NCI-H1436 treated with DMSO at 0.1 percent for 48 hours (cell line): Measurements from ENCODE around the gene NPTN.
A peak's percentile ranks its signal among the peaks of the same experiment; 100 is the strongest.
"Not testable (repeated sequence)": the region's sequence is repeated elsewhere in the genome, so short reads cannot be mapped to it uniquely, and the experiment has no call there.

ENCODE experiments used
- DNase-seq: peaks from one replicate; lab custom pipeline; 2025; lab: John Stamatoyannopoulos, UW

NPTN gene

DNA sequence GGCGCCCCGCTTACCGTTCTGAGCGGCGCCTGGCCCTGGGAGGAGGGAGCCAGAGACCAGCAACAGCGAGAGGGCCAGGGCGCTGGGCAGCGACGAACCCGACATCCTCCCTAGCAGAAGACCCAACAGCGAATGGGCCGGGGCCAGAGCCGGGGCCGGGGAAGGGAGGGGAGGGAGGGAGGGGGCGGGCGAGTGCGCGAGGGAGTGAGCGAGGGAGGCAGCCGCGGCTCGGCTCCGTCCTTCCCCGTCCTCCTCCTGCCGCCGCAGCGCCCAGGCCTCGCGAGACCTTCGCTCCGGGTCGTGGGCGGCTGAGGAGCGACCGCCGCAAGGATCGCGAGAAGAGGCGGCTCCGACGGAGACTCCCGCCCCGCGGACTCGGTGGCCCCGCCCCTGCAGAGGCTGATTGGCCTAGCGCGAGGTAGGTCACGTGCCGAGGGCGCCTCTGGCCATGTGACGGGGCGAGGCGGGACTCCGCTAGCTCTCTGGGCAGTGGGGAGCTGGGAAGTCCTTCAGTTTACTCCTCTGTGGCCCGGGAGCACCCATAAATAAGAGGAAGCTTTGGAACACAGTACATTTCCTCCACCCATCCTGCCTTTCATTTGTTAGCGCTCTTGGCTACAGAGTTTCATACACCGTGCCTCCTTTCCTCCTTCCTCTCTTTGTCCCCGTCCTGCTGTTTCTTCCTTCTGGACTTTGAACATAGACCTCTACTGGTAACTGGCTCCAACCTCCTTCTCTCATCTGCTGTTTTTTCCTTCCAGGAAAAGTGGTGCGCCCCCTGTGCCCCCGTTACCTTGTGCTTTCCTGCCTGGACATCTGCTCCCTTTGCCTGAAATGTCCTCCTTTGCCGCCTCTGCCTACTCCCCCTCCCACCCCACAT, at the start of gene NPTN:
Gene NPTN (minus strand): TSS at position 279 of the 880 bp plus-strand sequence. CDS start 174 bp downstream, at position 105.
- peak; percentile 82 for DNase-seq

DNA sequence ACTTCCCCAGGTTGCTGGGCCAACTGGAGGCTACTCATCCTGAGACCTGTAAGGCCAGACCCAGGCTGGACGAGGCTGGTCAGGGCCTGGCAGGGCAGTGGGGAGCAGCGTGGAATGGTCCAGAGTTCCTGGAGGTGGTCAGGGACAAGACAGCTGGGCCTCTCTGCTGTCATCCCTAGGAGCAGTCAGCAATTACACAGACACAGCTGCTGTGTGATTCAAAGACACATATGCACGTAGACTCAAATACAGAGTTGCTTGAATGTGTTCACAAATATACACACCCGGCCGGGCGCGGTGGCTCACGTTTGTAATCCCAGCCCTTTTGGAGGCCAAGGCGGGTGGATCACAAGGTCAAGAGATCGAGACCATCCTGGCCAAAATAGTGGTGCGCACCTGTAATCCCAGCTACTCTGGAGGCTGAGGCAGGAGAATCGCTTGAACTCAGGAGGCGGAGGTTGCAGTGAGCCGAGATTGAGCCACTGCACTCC, 49.5 kb upstream of the NPTN start:
- DNase-seq: no peak

DNA sequence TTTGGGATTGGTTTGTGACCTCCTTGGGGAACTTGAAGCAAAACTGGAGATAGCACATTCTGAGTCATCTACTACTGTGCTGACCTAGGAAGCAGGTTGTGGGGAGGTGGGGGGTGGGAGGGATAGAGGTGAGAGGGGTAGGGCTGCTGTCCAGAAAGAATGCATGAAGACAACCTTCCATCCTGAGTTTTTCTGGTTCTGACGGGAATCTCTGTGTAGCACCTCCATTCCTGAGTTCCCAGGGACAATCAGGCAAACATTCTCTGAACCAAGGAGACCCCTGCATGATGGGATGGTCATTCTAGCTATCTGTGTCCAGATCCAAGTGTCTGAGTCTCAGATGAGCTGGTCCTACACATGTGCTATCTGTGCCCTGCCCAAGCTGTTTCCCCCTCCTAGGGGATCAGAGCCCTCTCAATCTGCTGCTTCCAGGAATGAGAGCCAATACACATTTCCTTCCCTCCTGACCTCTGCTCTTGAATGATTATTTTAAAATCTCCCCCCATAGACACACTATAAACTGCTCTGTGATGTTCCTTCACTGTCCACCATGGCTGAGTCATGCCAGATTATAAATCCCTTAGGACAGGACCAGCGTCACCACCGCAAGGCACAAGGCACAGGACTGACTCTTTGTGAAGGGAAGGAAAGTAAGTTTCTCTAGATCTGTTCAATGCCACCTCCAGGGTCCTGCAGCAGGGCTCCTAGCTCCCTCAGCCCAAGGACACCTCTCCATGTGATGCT, 48.8 kb upstream of the NPTN start:
- no peak for DNase-seq

DNA sequence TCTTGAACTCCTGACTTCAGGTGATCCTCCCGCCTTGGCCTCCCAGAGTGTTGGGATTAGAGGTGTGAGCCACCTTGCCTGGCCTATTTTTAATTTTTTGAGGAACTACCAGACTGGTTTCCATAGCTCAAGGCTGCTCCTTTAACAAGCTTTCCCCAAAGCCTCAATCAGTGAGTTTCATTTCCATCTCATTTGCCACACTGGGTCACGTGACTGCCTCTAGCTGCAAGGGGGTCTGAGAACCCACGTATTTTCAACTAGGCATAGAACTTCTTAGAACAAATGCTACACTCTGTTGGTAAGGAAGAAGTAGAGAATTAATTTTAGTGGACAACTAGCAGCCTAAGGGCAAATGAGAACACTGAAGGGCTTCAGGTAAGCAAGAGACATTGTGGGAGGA, 47.9 kb upstream of the NPTN start:
- DNase-seq: no peak

- DNase-seq: no peak
Measured at GRCh38 chr15:73680549-73680948, 47.4 kb upstream of the NPTN start.

- DNase-seq: no peak
Measured at GRCh38 chr15:73679964-73680363, 46.8 kb upstream of the NPTN start.

GRCh38 chr15:73679180-73679579, 46.0 kb upstream of the NPTN start:
- DNase-seq: no peak

DNA sequence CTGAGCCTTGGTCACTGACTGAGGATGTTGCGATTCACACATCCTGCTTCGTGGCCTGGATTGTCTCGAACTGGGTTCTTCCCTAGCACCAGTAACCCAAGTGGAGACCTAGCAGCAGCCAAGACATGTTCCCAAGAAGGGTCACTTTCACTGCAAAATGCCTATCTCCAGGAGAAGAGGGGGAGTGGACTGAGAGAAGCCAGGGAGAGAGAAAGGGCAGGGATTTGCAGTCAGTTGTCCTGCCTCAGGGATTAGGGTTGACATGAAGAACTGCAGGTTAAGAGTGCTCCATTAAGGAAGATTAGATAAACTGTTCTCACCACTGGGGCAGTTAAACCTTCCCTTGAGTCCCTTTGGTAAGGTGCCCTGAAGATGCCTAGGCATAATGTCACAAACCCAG, 45.3 kb upstream of the NPTN start:
- no peak for DNase-seq

- DNase-seq: no peak
Measured at GRCh38 chr15:73677733-73678132, 44.5 kb upstream of the NPTN start.

- peak; percentile 7 for DNase-seq
Measured at GRCh38 chr15:73677146-73677607, 44.0 kb upstream of the NPTN start.

DNA sequence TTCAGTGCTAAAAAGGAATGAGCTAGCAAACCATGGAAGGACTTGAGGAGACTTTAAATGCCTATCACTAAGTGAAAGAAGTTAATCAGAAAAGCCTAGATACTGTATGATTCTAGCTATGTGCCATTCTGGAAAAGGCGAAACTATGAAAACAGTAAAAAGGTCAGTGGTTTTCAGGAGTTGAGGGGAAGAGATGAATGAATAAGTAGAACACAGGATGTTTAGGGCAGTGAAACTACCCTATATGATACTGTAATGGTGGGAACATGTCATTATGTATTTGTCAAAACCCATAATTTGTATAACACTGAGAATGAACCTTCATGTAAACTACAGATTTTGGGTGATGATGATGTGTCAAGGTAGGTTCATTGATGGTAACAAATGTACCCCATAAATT, 41.4 kb upstream of the NPTN start:
- no peak for DNase-seq

DNA sequence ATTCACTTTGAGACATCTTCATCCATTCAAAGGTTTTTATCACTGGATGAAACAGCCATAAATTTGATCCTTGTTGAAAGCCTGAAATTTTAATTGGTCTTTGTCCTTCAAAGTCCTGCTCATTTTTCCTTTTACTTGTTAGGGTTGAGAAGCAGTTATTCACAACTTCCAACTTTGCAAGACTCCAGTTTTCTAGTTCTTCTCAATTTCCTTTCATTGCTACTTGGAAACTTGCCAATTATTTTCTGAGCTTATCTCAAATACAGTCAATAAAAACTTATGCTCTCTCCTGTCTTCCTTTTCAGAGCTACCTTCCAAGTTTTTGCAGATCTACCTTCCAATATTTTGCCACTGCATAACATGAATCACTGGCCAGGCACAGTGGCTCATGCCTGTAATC, 27.3 kb upstream of the NPTN start:
- no peak for DNase-seq

GRCh38 chr15:73658645-73659044, 25.5 kb upstream of the NPTN start:
- DNase-seq: no peak

GRCh38 chr15:73655724-73656123, 22.5 kb upstream of the NPTN start:
- DNase-seq: no peak

GRCh38 chr15:73654659-73655058, 21.5 kb upstream of the NPTN start:
- no peak for DNase-seq

DNA sequence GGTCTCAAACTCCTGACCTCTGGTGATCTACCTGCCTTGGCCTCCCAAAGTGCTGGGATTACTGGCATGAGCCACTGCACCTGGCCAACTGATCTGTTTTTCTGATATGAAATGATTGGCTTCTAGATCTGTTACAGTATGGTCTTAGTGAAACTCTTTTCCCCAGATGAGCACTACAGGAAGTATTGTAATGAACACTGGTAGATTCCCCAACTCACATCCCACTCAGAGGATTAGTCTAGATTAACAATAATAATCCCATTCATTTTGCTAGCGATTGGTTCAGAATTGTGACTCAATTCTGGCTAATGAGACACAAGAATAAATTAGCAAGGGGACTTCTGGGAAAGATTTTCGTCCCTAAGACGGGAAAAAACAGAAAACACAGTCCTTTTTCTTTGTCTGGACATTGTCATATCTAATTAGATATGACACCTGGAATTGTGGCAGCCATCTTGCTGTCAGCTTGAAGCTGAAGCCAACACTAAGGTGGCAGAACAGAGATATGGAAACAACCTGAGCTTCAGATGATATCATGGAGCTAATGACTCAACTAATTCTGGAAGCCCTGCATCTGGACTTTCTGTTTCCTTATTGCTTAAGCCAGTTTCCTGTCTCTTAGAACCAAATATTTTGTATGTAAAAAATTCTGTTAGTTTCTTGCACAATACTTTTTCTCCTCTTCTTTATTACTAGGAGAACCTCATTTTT, 17.4 kb upstream of the NPTN start:
- no peak for DNase-seq

- no peak for DNase-seq
Measured at GRCh38 chr15:73648014-73648295, 14.8 kb upstream of the NPTN start.

- no peak for DNase-seq
Measured at GRCh38 chr15:73647259-73648013, 14.2 kb upstream of the NPTN start.

- not testable (repeated sequence) for DNase-seq
Measured at GRCh38 chr15:73639464-73639863, 6.3 kb upstream of the NPTN start.

- DNase-seq: no peak
Measured at GRCh38 chr15:73637527-73637926, 4.3 kb upstream of the NPTN start.

DNA sequence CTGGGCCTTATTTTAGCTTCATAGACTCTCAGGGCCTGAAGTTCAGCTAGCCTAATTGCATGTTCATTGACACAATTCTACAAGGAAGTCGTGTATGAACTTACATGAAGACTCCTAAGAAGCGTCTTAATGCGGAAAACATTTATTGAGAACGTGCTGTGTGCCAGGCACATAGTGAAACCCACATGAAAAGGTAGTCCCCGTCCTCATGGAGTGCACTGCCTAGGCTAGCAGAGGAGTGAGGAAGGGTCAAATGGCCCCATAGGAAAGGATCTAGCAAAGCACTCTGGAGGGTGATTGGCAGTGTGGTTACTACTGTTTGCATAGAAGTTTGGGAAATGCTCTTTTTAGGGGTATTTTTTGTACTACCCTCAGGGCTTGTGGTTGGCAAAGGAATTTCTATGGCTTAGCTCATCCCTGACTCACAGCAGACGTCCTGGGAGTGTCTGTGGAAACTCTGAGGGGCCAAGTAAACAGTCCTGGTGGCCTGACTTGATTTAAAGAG, 854 bp upstream of the NPTN start:
- no peak for DNase-seq

- no peak for DNase-seq
Measured at GRCh38 chr15:73632670-73633058, 525 bp downstream of the NPTN start.
